HepG2 (cell line): ENCODE measurements around the gene CELSR3. TPM values are rescaled to one million over a fixed set of nuclear protein-coding genes. Genes with fewer than 3 reads are reported as not detected.
A peak's percentile ranks its signal among the peaks of the same experiment; 100 is the strongest.

ENCODE experiments used
- AHR ChIP-seq: IDR thresholded peaks from 2 replicates; pipeline ENCODE4 v1.6.1; 2018; ENCODE audit warnings: missing genetic modification reagents, missing compliant biosample characterization
- ATF2 ChIP-seq: sonication (generic); formaldehyde crosslinking; IDR thresholded peaks from 2 replicates; pipeline ENCODE4 v1.4.0; 2020; ENCODE audit warnings: missing genetic modification reagents
- CENPBD1 ChIP-seq: sonication (generic); formaldehyde crosslinking; IDR thresholded peaks from 2 replicates; pipeline ENCODE4 v1.8.0; 2022; ENCODE audit warnings: missing genetic modification reagents, low read depth, mild to moderate bottlenecking, borderline replicate concordance
- DR1 ChIP-seq: sonication (generic); formaldehyde crosslinking; IDR thresholded peaks from 2 replicates; pipeline ENCODE4 v1.8.0; 2021; ENCODE audit warnings: mild to moderate bottlenecking, missing genetic modification reagents, inconsistent platforms
- ETV6 ChIP-seq: sonication (generic); formaldehyde crosslinking; conservative IDR thresholded peaks from 2 replicates; pipeline ENCODE4 v1.4.0; 2020; ENCODE audit warnings: missing genetic modification reagents
- FOXP4 ChIP-seq: sonication (generic); formaldehyde crosslinking; IDR thresholded peaks from 2 replicates; pipeline ENCODE4 v1.4.0; 2020; ENCODE audit warnings: missing genetic modification reagents
- HHEX ChIP-seq: IDR thresholded peaks from 2 replicates; pipeline ENCODE4 v1.6.1; 2016; ENCODE audit warnings: control low read depth
- MXD4 ChIP-seq: IDR thresholded peaks from 2 replicates; pipeline ENCODE4 v1.6.1; 2016; ENCODE audit warnings: mild to moderate bottlenecking, missing biosample characterization, missing genetic modification reagents
- POGZ ChIP-seq: sonication (generic); formaldehyde crosslinking; IDR thresholded peaks from 2 replicates; pipeline ENCODE4 v1.4.0; 2020; ENCODE audit warnings: mild to moderate bottlenecking, missing genetic modification reagents
- RXRA ChIP-seq: sonication (generic); formaldehyde crosslinking; IDR thresholded peaks from 2 replicates; pipeline ENCODE4 v1.5.1; 2020; ENCODE audit warnings: missing genetic modification reagents
- SMAD1 ChIP-seq: sonication (generic); formaldehyde crosslinking; IDR thresholded peaks from 2 replicates; pipeline ENCODE4 v1.4.0; 2020; ENCODE audit warnings: missing genetic modification reagents, low read depth, mild to moderate bottlenecking, borderline replicate concordance
- SMARCE1 ChIP-seq: fragments of 450-650 bp; IDR thresholded peaks from 2 replicates; pipeline ENCODE4 v1.6.1; 2017; ENCODE audit warnings: borderline replicate concordance
- SOX13 ChIP-seq, 3 experiments: fragments of 450-650 bp in 1 of 3; sonication (generic) in 1 of 3; formaldehyde crosslinking in 1 of 3; IDR thresholded peaks in 2 of 3; conservative IDR thresholded peaks in 1 of 3; 2 replicates each; pipeline versions ENCODE4 v1.5.0 to v1.6.1; 2016 to 2020; ENCODE audit warnings: antibody characterized with exemption in 1 of 3, mild to moderate bottlenecking in 1 of 3, missing compliant biosample characterization in 1 of 3, missing genetic modification reagents in 1 of 3, moderate library complexity in 1 of 3
- TBX3 ChIP-seq: fragments of 450-650 bp; IDR thresholded peaks from 2 replicates; pipeline ENCODE4 v1.6.1; 2017; ENCODE audit warnings: antibody characterized with exemption, mild to moderate bottlenecking, inconsistent platforms, borderline replicate concordance
- TFDP1 ChIP-seq: IDR thresholded peaks from 2 replicates; pipeline ENCODE4 v1.6.1; 2016; ENCODE audit warnings: missing compliant biosample characterization, missing genetic modification reagents, borderline replicate concordance
- ZBTB1 ChIP-seq: sonication (generic); formaldehyde crosslinking; IDR thresholded peaks from 2 replicates; pipeline ENCODE4 v1.4.0; 2020; ENCODE audit warnings: missing genetic modification reagents, borderline replicate concordance
- ZNF207 ChIP-seq: fragments of 450-650 bp; IDR thresholded peaks from 2 replicates; pipeline ENCODE4 v1.6.1; 2016; ENCODE audit warnings: antibody characterized with exemption, borderline replicate concordance
- ZNF24 ChIP-seq: fragments of 450-650 bp; IDR thresholded peaks from 2 replicates; pipeline ENCODE4 v1.6.1; 2017; ENCODE audit warnings: antibody characterized with exemption, mild to moderate bottlenecking
- ZNF431 ChIP-seq: sonication (generic); formaldehyde crosslinking; IDR thresholded peaks from 2 replicates; pipeline ENCODE4 v1.9.0; 2022; ENCODE audit warnings: missing genetic modification reagents, low read depth, mild to moderate bottlenecking, borderline replicate concordance
- ZNF567 ChIP-seq: sonication (generic); formaldehyde crosslinking; IDR thresholded peaks from 2 replicates; pipeline ENCODE4 v1.8.1; 2023; ENCODE audit warnings: mild to moderate bottlenecking, missing genetic modification reagents, borderline replicate concordance
- ZNF619 ChIP-seq: sonication (generic); formaldehyde crosslinking; IDR thresholded peaks from 2 replicates; pipeline ENCODE4 v1.4.0; 2020; ENCODE audit warnings: mild to moderate bottlenecking, missing genetic modification reagents
- ZNF747 ChIP-seq: sonication (generic); formaldehyde crosslinking; IDR thresholded peaks from 2 replicates; pipeline ENCODE4 v1.8.1; 2023; ENCODE audit warnings: missing genetic modification reagents, mild to moderate bottlenecking, borderline replicate concordance
- ZSCAN20 ChIP-seq: sonication (generic); formaldehyde crosslinking; IDR thresholded peaks from 2 replicates; pipeline ENCODE4 v1.4.0; 2020; ENCODE audit warnings: missing genetic modification reagents, mild to moderate bottlenecking, borderline replicate concordance
- ZSCAN21 ChIP-seq: sonication (generic); formaldehyde crosslinking; IDR thresholded peaks from 2 replicates; pipeline ENCODE4 v1.8.0; 2022; ENCODE audit warnings: mild to moderate bottlenecking, missing genetic modification reagents, moderate library complexity, borderline replicate concordance
- polyA plus RNA-seq, 8 experiments: library from polyadenylated mRNA; depleted of rRNA in 3 of 8; stranded (reverse) in 7 of 8; unstranded in 1 of 8; fragments of >200 nt; fragmentation: Illumina TruSeq in 4 of 8; extraction: Trizol in 4 of 8; gene quantifications; 2 replicates each; pipeline versions ENCODE4 v1.2.1 to v1.2.3, GENCODE V29; 2011 to 2016; ENCODE audit warnings: low read depth in 4 of 8, missing spikeins in 1 of 8, mixed read lengths in 1 of 8; ENCODE audit not compliant: insufficient read depth in 1 of 8
- total RNA-seq, 5 experiments: library from RNA; depleted of rRNA; stranded (reverse); fragments of >200 nt; fragmentation: Illumina TruSeq; extraction: Trizol; gene quantifications; 2 replicates each; pipeline ENCODE4 v1.2.3, GENCODE V29; 2016; ENCODE audit warnings: low read depth in 1 of 5

CELSR3 gene
- total and polyA plus RNA-seq, 2 of the 13 experiments (the other 11 are each of a cell fraction or from before 2014, with no cell fraction given), result 5.4 to 6.7 TPM

- TF ChIP-seq POGZ (CRISPR knock-in tag), result peak; percentile 69; the same call in 1 of the 2 replicates
- no peak for TF ChIP-seq ZNF207
- no peak for TF ChIP-seq CENPBD1
- peak; percentile 83 for TF ChIP-seq MXD4 (CRISPR knock-in tag)
- TF ChIP-seq ZSCAN20 (CRISPR knock-in tag), result peak; percentile 84; the same call in 1 of the 2 replicates
- TF ChIP-seq ZBTB1 (CRISPR knock-in tag), result no peak
- peak; percentile 61; the same call in 1 of the 2 replicates for TF ChIP-seq SOX13 (IDR thresholded peaks at IDR 0.05)
- TF ChIP-seq SOX13 (CRISPR knock-in tag; conservative IDR thresholded peaks at IDR 0.05 in 1 of 2, IDR thresholded peaks at IDR 0.05 in 1 of 2), result peak; percentile 32 to 90; a peak in 2 of 4 replicates
- peak; percentile 100 for TF ChIP-seq ATF2 (CRISPR knock-in tag)
- no peak; the same call in 1 of the 2 replicates for TF ChIP-seq SMAD1
- peak; percentile 83 for TF ChIP-seq DR1 (CRISPR knock-in tag)
- no peak; the same call in 1 of the 2 replicates for TF ChIP-seq HHEX
- TF ChIP-seq ZNF431 (CRISPR knock-in tag), result peak; percentile 76; the same call in 1 of the 2 replicates
- TF ChIP-seq SMARCE1, result no peak
- TF ChIP-seq TFDP1 (CRISPR knock-in tag), result peak; percentile 85; the same call in 1 of the 2 replicates
- no peak for TF ChIP-seq ETV6 (CRISPR knock-in tag)
- TF ChIP-seq TBX3, result no peak
- no peak for TF ChIP-seq ZNF24
- TF ChIP-seq RXRA (CRISPR knock-in tag), result peak; percentile 74
- TF ChIP-seq ZNF567 (CRISPR knock-in tag), result peak; percentile 74; the same call in 1 of the 2 replicates
- peak; percentile 39 for TF ChIP-seq FOXP4
- peak; percentile 34; the same call in 1 of the 2 replicates for TF ChIP-seq AHR
- peak; percentile 77; the same call in 1 of the 2 replicates for TF ChIP-seq ZNF747 (CRISPR knock-in tag)
- no peak for TF ChIP-seq ZSCAN21 (CRISPR knock-in tag)
- peak; percentile 84; the same call in 1 of the 2 replicates for TF ChIP-seq ZNF619 (CRISPR knock-in tag)
Measured at GRCh38 chr3:48663489-48664312, 1.0 kb upstream of the CELSR3 start (continued).
